ENCODE results near the gene RBM26.
A peak's percentile ranks its signal among the peaks of the same experiment; 100 is the strongest.

DNA sequence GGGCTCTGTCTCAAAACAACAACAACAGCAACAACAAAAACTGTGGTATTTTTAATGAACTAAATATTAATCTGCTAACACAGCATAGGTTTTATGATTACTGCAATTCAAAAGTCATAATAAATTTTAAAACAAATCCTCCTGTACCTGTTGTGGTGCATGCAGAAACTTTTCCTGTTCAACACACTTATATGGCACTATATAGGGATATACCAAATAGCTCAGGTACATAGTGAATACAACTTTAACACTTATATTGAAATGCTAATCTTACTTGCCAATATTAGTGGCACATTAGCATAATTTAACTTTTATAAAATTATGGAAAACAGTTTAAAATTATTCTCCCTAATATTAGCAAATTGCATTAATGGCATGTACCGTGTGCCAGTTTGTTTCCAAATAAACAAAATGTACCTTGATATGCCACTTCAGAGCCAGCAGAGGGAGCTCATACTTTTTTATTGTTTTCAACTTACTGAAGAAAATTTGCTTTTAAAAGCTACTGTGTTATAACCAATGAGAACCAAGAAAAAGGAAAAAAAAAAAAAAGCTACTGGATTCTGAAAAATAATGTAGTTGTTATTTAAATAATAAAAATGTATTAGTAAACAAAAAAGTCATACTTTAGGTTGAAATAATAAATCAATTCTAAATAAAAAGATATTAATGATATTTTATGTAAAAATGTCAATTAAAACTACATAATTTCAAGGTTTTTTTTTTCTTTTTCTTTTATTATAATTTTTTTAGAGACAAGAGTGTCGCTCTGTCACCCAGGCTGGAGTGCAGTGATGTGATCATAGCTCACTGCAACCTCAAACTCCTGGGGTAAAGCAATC is 18.0 kb upstream of the RBM26 start:
- TF ChIP-seq, protein P1, sequence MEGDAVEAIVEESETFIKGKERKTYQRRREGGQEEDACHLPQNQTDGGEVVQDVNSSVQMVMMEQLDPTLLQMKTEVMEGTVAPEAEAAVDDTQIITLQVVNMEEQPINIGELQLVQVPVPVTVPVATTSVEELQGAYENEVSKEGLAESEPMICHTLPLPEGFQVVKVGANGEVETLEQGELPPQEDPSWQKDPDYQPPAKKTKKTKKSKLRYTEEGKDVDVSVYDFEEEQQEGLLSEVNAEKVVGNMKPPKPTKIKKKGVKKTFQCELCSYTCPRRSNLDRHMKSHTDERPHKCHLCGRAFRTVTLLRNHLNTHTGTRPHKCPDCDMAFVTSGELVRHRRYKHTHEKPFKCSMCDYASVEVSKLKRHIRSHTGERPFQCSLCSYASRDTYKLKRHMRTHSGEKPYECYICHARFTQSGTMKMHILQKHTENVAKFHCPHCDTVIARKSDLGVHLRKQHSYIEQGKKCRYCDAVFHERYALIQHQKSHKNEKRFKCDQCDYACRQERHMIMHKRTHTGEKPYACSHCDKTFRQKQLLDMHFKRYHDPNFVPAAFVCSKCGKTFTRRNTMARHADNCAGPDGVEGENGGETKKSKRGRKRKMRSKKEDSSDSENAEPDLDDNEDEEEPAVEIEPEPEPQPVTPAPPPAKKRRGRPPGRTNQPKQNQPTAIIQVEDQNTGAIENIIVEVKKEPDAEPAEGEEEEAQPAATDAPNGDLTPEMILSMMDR (IDR thresholded peaks at IDR 0.05; ENCODE audit: insufficient read depth, low read depth, low read length): peak; percentile 67
- TF ChIP-seq EZH2 (IDR thresholded peaks at IDR 0.05; ENCODE audit: insufficient read depth, low read length): no peak

All from astrocyte (in vitro differentiated cells and primary cell).